ENCODE results near the gene EXOSC5. TPM values are rescaled to one million over a fixed set of nuclear protein-coding genes. Genes with fewer than 3 reads are reported as not detected.
A peak's percentile ranks its signal among the peaks of the same experiment; 100 is the strongest.

Gene EXOSC5
- total and polyA plus RNA-seq, 2 donors (not counting 1 experiment from before 2014, with no cell fraction given), result 14.1 to 41.4 TPM

DNA sequence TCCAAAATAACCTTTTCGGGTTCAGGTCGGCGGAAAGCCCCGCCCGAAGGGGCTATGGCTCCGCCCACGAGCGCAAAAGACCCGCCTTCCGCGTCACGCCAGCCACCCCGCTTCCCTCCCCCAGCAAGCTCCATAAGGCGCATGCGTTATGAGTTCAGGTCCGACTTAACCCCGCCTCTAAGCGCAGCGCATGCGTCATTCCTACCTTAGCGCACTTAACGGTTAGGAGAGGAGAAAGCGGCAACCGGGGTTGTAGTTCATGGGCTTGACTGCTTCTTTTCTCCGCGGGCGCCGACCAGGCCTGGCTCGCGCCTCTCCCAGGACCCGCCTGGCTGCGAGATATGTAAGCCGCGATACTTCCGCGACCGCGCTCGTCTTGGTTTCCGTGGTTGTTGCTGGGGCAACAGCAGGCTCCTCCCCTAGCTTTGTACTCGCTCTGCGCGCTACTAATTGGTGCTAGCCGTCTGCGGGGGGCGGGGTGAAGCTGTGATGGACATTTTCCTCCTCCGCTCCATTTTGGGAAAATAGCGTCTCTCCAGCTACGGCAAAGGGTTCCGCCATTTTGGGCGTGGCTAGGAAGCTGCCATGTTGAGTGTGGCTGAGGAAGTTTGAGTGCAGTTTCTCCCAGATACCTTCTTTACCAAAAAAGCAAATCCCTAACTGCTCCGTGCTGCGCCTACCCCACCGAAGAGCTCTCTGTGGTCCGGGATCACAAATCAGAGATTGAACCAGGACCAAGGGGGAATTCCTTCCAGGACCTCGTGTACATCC, 33.2 kb downstream of the EXOSC5 start, which contains the start of gene B9D2:
B9D2 (minus strand) TSS at position 397 of the 771 bp plus-strand sequence. CDS start 630 bp downstream, outside the sequence.
- TF ChIP-seq EZH2 (IDR thresholded peaks at IDR 0.05; ENCODE audit: borderline replicate concordance, insufficient read depth, low read depth, low read length, poor library complexity, severe bottlenecking), result no peak
- peak within 1 kb of the TSS; percentile 95 for H3K4me3 Mint-ChIP-seq

DNA sequence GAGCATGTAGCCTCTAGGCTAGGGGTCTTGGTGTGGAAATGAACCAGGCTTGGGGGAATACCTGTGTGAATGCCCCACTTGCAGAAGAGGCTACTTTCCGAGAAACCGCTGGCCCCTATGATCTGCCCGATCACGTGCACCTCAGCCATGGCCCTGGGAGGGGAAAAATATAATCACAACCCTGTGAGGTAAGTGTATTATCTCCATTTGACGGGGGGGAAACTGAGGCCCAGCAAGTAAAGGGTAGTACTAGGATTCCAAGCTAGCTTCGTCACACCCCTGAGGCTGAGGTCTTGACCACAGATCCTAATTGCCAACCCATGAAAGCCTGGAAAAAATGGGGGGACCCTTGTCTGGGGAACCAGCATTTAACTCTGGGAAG, 33.8 kb downstream of the EXOSC5 start:
- H3K4me2 ChIP-seq (replicated peaks; ENCODE audit: low read depth, low read length, poor library complexity, severe bottlenecking), result peak overlapping the region; percentile 85
- peak overlapping the region; percentile 75 to 97 (median 86) for H3K4me3 ChIP-seq (ENCODE audit: control extremely low read depth in 1 of 5, extremely low read depth in 1 of 5, insufficient read depth in 1 of 5, low read depth in 2 of 5, low read length in 4 of 5)
- TF ChIP-seq, protein P1, sequence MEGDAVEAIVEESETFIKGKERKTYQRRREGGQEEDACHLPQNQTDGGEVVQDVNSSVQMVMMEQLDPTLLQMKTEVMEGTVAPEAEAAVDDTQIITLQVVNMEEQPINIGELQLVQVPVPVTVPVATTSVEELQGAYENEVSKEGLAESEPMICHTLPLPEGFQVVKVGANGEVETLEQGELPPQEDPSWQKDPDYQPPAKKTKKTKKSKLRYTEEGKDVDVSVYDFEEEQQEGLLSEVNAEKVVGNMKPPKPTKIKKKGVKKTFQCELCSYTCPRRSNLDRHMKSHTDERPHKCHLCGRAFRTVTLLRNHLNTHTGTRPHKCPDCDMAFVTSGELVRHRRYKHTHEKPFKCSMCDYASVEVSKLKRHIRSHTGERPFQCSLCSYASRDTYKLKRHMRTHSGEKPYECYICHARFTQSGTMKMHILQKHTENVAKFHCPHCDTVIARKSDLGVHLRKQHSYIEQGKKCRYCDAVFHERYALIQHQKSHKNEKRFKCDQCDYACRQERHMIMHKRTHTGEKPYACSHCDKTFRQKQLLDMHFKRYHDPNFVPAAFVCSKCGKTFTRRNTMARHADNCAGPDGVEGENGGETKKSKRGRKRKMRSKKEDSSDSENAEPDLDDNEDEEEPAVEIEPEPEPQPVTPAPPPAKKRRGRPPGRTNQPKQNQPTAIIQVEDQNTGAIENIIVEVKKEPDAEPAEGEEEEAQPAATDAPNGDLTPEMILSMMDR (IDR thresholded peaks at IDR 0.05), result no peak
- no peak for TF ChIP-seq EZH2 (IDR thresholded peaks at IDR 0.05; ENCODE audit: borderline replicate concordance, insufficient read depth, low read depth, low read length, poor library complexity, severe bottlenecking)
- no peaks in the 10 kb centered on the region for H4K20me1 ChIP-seq (ENCODE audit: control insufficient read depth, insufficient read depth, low read length, poor library complexity, severe bottlenecking)
- peak overlapping the region; percentile 99 to 100 for H3K27ac ChIP-seq (ENCODE audit: low read length in 2 of 2)
- H2AFZ ChIP-seq (ENCODE audit: insufficient read depth, low read depth, low read length, poor library complexity, severe bottlenecking), result peak overlapping the region; percentile 82
- peaks cover 27% of the 10 kb centered on the region for H3K4me1 Mint-ChIP-seq
- H3K9ac ChIP-seq (ENCODE audit: low read length), result peak overlapping the region; percentile 94
- peak overlapping the region; percentile 100 for H3K27ac Mint-ChIP-seq
- no peak for ATAC-seq (ENCODE audit: low read depth)
- H3K4me1 ChIP-seq (ENCODE audit: control insufficient read depth in 2 of 2, insufficient read depth in 2 of 2, low read length in 2 of 2), result peaks cover 12 to 24% of the 10 kb centered on the region in 2 donors
- intact Hi-C loops (cut with micrococcal nuclease), result no loop called here
- 49% methylated on average over 4 of the region's 6 CpGs for WGBS (ENCODE audit: insufficient coverage)
- DNase-seq, result no peak
- no peaks in the 10 kb centered on the region for H3K9me3 ChIP-seq (ENCODE audit: control extremely low read depth in 1 of 3, control insufficient read depth in 2 of 3, insufficient read depth in 1 of 3, low read length in 2 of 3)
- no peaks in the 10 kb centered on the region for H3K27me3 ChIP-seq (replicated peaks in 1 of 4; ENCODE audit: control extremely low read depth in 1 of 4, control insufficient read depth in 3 of 4, insufficient read depth in 4 of 4, low read length in 3 of 4)
- ChIA-PET CTCF (interaction anchor here (0.6 to 4.7 kb wide), 11 partner anchors 10 to 208 kb away, joined by 3 to 64 read pairs (median 6); partner anchors contain the start of genes DMAC2, HNRNPUL1 and TGFB1), POLR2A (interaction anchor here (1.0 to 2.6 kb wide), 12 partner anchors 8 to 585 kb away, joined by 3 to 32 read pairs (median 4); partner anchors contain the start of genes CCDC97, DMAC2, EGLN2 and HNRNPUL1)
- peak overlapping the region; percentile 95 for H3K4me3 Mint-ChIP-seq
- peaks cover 47% of the 10 kb centered on the region for H3K79me2 ChIP-seq (ENCODE audit: control insufficient read depth, insufficient read depth, low read length)
- H3K36me3 ChIP-seq (replicated peaks in 1 of 2; ENCODE audit: control extremely low read depth in 1 of 2, control insufficient read depth in 1 of 2, extremely low read depth in 1 of 2, insufficient read depth in 2 of 2, low read length in 1 of 2), result peaks cover 0 to 3% of the 10 kb centered on the region in 2 experiments
- no peaks in the 10 kb centered on the region for H3K9me3 Mint-ChIP-seq (ENCODE audit: insufficient read depth)
- no peaks in the 10 kb centered on the region for H3K27me3 Mint-ChIP-seq

More for the DNA sequence above, 33.2 kb downstream of the EXOSC5 start, which contains the start of gene B9D2:
- Histone ChIP-seq H3K4me3 (ENCODE audit: control extremely low read depth in 1 of 5, extremely low read depth in 1 of 5, insufficient read depth in 1 of 5, low read depth in 2 of 5, low read length in 4 of 5) (peak within 1 kb of the TSS; percentile 75 to 97 (median 86)), H3K9ac (ENCODE audit: low read length) (peak within 1 kb of the TSS; percentile 94), H2AFZ (ENCODE audit: insufficient read depth, low read depth, low read length, poor library complexity, severe bottlenecking) (peak within 1 kb of the TSS; percentile 82), H3K4me2 (replicated peaks; ENCODE audit: low read depth, low read length, poor library complexity, severe bottlenecking) (peak within 1 kb of the TSS; percentile 85), H3K36me3 (replicated peaks in 1 of 2; ENCODE audit: control extremely low read depth in 1 of 2, control insufficient read depth in 1 of 2, extremely low read depth in 1 of 2, insufficient read depth in 2 of 2, low read length in 1 of 2) (peaks cover 0 to 3% of the 10 kb centered on the region in 2 experiments), H3K27me3 (replicated peaks in 1 of 4; ENCODE audit: control extremely low read depth in 1 of 4, control insufficient read depth in 3 of 4, insufficient read depth in 4 of 4, low read length in 3 of 4) (no peaks in the 10 kb centered on the region), H3K79me2 (ENCODE audit: control insufficient read depth, insufficient read depth, low read length) (peaks cover 47% of the 10 kb centered on the region), H3K27ac (ENCODE audit: low read length in 2 of 2) (peak within 1 kb of the TSS; percentile 99 to 100), H3K9me3 (ENCODE audit: control extremely low read depth in 1 of 3, control insufficient read depth in 2 of 3, insufficient read depth in 1 of 3, low read length in 2 of 3) (no peaks in the 10 kb centered on the region), H4K20me1 (ENCODE audit: control insufficient read depth, insufficient read depth, low read length, poor library complexity, severe bottlenecking) (no peaks in the 10 kb centered on the region), H3K4me1 (ENCODE audit: control insufficient read depth in 2 of 2, insufficient read depth in 2 of 2, low read length in 2 of 2) (peaks cover 12 to 24% of the 10 kb centered on the region in 2 donors)
- intact Hi-C loops (cut with micrococcal nuclease), result loop anchor here (1.0 to 2.0 kb wide), 3 partner anchors 10 to 213 kb away; partner anchors contain the start of genes BCKDHA, CEACAM21 and EXOSC5
- ChIA-PET POLR2A (interaction anchor here (0.6 to 2.6 kb wide), 14 partner anchors 9 to 934 kb away, joined by 3 to 32 read pairs (median 4); partner anchors contain the start of genes CCDC97, DMAC2, EGLN2 and HNRNPUL1), CTCF (interaction anchor here (0.6 to 4.7 kb wide), 13 partner anchors 11 to 208 kb away, joined by 3 to 64 read pairs (median 6); partner anchors contain the start of genes DMAC2, HNRNPUL1 and TGFB1)
- WGBS (ENCODE audit: insufficient coverage), result under 1% methylated on average over 51 of the region's 56 CpGs
- Mint-ChIP-seq H3K9me3 (ENCODE audit: insufficient read depth) (no peaks in the 10 kb centered on the region), H3K27ac (peak within 1 kb of the TSS; percentile 100), H3K27me3 (no peaks in the 10 kb centered on the region), H3K4me1 (peaks cover 27% of the 10 kb centered on the region)
- DNase-seq (peak; percentile 99), ATAC-seq (ENCODE audit: low read depth) (peak; percentile 92)
